NCI-H146 treated with DMSO at 0.1 percent for 48 hours (cell line): ENCODE results near the gene ATG9B.

ENCODE experiments used
- DNase-seq: peaks from one replicate; lab custom pipeline; 2025; ENCODE audit not compliant: unreplicated experiment; lab: John Stamatoyannopoulos, UW

ATG9B gene

GRCh38 chr7:151001546-151001945 is 22.7 kb downstream of the ATG9B start:
- DNase-seq = no peak

GRCh38 chr7:151000897-151001495 is 23.3 kb downstream of the ATG9B start:
- DNase-seq = no peak

- DNase-seq = no peak
Observed at GRCh38 chr7:150999497-151000230, 24.6 kb downstream of the ATG9B start.

- DNase-seq = no peak
Observed at GRCh38 chr7:150999001-150999400, 25.3 kb downstream of the ATG9B start.

GRCh38 chr7:150998341-150998740 is 26.0 kb downstream of the ATG9B start:
- DNase-seq = no peak

GRCh38 chr7:150997817-150998216 is 26.5 kb downstream of the ATG9B start:
- no peak for DNase-seq

- no peak for DNase-seq
Observed at GRCh38 chr7:150997075-150997511, 27.2 kb downstream of the ATG9B start.

- DNase-seq = no peak
Observed at GRCh38 chr7:150996376-150997074, 27.8 kb downstream of the ATG9B start.

GRCh38 chr7:150994838-150995510 is 29.3 kb downstream of the ATG9B start:
- no peak for DNase-seq

GRCh38 chr7:150994141-150994837 is 30.0 kb downstream of the ATG9B start:
- DNase-seq = no peak

GRCh38 chr7:150993511-150993910 is 30.8 kb downstream of the ATG9B start:
- DNase-seq = no peak

GRCh38 chr7:150992833-150993302 is 31.4 kb downstream of the ATG9B start:
- DNase-seq = no peak

GRCh38 chr7:150992051-150992640 is 32.1 kb downstream of the ATG9B start:
- no peak for DNase-seq

GRCh38 chr7:150990416-150991186 is 33.7 kb downstream of the ATG9B start, which contains the start of gene NOS3:
TSS of gene NOS3 (plus strand) at chr7:150991017. CDS start at chr7:150993804, 2,787 bp downstream.
- DNase-seq = no peak

GRCh38 chr7:150989456-150989855 is 34.8 kb downstream of the ATG9B start:
- no peak for DNase-seq

GRCh38 chr7:150988230-150989226 is 35.8 kb downstream of the ATG9B start:
- peak; percentile 77 for DNase-seq

- DNase-seq = no peak
Observed at GRCh38 chr7:150986556-150986955, 37.7 kb downstream of the ATG9B start.

GRCh38 chr7:150986099-150986512 is 38.2 kb downstream of the ATG9B start:
- DNase-seq = peak; percentile 41
